Measurements from ENCODE around the gene WDR37.

WDR37 gene

DNA sequence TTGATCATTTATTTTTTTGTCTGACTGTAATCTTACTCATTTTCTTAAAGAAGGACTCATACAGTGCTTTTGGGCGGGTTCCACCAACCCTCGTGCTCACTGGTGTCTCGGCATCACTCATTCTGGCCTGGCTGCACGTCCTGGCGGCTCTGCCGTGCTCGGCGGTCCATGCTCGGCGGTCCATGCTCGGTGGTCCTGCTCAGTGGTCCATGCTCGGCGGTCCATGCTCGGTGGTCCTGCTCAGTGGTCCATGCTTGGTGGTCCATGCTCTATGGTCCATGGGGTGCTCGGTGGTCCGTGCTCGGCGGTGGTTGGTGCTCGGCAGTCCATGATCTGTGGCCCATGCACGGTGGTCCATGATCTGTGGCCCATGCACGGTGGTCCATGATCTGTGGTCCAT is 72.5 kb downstream of the WDR37 start:
- no peak for DNase-seq (ENCODE audit: low spot score)

- no peak for DNase-seq (ENCODE audit: low spot score)
These were observed 74.0 kb downstream of the WDR37 start for GRCh38 chr10:1130226-1130625.

DNA sequence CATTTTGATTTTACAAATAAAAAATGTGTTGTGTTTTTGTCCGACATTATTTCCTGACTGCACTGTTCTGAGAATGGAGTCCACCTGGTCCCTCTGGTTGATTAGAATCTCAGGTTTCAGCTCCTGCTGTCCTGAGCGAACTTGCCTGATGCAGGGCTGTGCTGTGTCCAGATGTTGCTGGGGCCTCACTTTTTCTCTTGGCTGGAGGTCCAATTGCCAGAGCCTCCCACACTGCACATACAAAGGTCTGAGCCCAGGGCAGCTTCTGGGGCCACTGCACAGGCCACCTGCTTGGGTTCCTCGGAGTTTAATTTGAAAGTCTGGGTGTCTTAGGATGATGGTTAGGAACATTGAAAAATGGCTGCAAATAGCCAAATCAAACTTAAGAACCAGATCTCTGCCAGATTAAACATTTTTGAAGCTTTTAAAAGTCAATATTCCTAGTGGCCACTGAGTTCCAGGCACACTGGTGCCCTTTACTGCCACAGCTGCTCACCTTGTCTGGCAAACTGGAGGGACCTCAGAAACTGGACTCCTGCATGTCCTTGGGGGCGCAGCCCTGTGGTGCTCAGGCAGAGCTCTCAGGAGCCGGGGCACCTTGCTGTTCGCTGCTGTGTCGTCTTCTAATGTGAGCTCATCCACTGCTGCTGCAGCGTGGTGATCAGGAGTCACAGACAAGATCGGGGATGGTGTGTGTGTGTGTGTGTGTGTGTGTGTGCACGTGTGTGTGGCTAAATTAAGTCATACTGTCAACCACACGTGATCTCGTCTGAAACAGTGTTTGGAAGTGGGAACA is 75.0 kb downstream of the WDR37 start:
- DNase-seq (ENCODE audit: low spot score): no peak

- no peak for DNase-seq (ENCODE audit: low spot score)
These were observed 76.4 kb downstream of the WDR37 start for GRCh38 chr10:1132584-1132983.

GRCh38 chr10:1133495-1134045 is 77.4 kb downstream of the WDR37 start:
- no peak for DNase-seq (ENCODE audit: low spot score)

GRCh38 chr10:1134156-1134555 is 78.0 kb downstream of the WDR37 start:
- no peak for DNase-seq (ENCODE audit: low spot score)

- no peak for DNase-seq (ENCODE audit: low spot score)
These were observed 80.1 kb downstream of the WDR37 start for GRCh38 chr10:1136268-1136667.

DNA sequence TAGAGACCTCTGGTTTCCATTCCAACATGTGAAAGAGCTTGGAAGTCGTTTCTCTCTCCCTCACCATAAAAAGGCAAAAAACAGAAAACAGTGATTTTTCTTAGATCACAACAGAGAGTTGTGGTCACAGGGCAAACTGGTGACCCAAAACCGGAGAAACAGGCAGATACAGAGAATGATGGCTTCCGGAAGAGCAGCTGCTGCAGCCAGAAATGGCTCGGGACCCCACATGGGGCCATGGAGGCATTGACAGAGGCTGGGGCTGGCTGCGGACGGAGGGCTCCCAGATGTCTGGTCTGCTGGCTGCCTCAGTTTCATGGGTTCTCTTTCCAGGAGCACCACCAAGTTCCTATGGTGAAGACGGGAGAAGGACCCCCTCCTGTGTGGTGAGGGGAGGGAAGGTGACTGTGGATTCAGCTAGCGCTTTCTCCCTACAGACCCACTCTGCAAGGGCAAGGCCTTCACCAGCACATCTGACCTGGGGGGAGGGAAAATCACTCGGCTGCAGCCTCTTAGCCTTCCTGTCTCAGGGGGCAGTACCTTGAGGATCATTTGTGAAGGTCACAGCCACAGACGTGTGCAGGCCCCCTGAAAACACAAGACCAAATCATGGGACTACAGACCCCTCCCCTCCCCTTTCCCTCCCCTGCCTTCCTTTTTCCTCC is 81.4 kb downstream of the WDR37 start:
- DNase-seq (ENCODE audit: low spot score): no peak

- no peak for DNase-seq (ENCODE audit: low spot score)
These were observed 82.3 kb downstream of the WDR37 start for GRCh38 chr10:1138529-1138928.

- no peak for DNase-seq (ENCODE audit: low spot score)
These were observed 85.1 kb downstream of the WDR37 start for GRCh38 chr10:1141261-1141660.

- no peak for DNase-seq (ENCODE audit: low spot score)
These were observed 85.5 kb downstream of the WDR37 start for GRCh38 chr10:1141701-1142100.

DNA sequence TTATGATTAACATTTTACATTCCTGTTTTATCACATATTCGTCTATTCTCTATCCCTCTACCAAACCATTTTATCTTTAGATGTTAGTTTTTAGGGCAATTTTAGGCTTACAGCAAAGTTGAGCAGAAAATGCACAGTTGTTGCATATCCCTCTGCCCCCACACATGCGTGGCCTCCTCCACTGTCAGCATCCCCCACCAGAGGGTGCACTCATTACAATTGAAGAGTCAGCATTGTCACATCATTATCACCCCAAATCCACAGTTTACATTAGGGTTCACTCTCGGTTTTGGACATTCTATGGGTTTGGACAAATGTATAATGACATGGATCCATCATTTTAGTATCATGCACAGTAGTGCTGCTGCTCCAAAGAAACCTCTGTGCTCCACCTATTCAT is 86.4 kb downstream of the WDR37 start:
- no peak for DNase-seq (ENCODE audit: low spot score)

DNA sequence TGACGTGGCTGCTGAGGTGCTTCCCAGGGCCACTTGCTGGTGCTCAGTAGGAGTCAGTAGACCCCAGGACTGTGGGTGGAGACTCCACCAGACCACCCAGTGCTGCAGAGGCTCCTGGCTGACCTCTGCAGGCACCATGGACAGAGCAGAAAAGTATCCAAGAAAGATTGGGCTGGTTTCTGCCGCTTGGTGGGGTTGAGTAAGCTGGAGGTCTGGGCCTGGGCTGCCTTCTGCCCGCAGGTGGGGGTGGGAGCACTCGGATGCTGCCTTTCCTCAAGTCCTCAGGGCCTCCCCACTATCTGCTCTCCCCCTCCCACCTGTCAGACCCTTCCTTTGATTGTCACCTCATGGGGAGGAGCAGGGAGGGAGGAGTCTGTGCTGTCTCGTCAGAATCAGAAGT is 91.6 kb downstream of the WDR37 start:
- DNase-seq (ENCODE audit: low spot score): no peak

- DNase-seq (ENCODE audit: low spot score): no peak
These were observed 92.8 kb downstream of the WDR37 start for GRCh38 chr10:1148855-1149605.

DNA sequence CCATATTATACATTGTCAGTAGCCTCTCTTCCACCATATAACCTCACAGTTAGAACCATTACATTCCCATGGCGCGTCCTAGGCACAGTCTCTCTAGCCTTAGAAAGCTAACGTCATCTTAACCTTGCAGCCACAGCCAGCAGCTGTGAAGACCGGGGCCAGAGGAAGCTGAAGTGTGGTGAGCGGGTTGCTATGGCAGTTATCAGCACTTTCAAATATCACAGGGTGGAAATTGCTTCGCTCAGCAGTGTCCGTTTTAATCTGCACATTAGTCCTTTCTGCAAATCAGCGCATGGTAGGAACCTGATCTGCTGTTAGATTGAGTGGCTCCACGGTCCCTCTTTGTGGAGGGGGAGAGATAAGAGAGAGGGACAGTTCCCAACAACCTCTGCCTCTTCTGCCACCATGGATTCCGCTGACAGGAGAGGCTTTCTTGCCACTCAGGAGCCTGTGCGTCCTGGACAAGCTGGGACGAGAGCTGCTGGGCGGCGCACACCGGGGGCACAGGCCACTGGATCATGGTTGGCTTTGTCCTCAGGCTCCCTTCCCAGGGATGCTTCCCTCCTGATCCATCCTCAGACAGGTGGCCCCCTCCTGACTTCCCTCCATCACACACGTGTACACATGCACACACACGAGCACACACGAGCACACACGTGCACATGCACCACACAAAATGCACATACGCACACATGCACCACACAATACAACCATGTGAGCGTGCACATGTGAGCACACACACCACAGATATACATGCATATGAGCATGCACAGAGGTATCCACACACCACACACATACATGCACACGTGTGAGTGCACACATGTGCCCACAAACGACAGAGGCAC is 93.8 kb downstream of the WDR37 start:
- DNase-seq (ENCODE audit: low spot score): no peak

- no peak for DNase-seq (ENCODE audit: low spot score)
These were observed 94.4 kb downstream of the WDR37 start for GRCh38 chr10:1150638-1150955.

- no peak for DNase-seq (ENCODE audit: low spot score)
These were observed 95.2 kb downstream of the WDR37 start for GRCh38 chr10:1151076-1152033.

DNA sequence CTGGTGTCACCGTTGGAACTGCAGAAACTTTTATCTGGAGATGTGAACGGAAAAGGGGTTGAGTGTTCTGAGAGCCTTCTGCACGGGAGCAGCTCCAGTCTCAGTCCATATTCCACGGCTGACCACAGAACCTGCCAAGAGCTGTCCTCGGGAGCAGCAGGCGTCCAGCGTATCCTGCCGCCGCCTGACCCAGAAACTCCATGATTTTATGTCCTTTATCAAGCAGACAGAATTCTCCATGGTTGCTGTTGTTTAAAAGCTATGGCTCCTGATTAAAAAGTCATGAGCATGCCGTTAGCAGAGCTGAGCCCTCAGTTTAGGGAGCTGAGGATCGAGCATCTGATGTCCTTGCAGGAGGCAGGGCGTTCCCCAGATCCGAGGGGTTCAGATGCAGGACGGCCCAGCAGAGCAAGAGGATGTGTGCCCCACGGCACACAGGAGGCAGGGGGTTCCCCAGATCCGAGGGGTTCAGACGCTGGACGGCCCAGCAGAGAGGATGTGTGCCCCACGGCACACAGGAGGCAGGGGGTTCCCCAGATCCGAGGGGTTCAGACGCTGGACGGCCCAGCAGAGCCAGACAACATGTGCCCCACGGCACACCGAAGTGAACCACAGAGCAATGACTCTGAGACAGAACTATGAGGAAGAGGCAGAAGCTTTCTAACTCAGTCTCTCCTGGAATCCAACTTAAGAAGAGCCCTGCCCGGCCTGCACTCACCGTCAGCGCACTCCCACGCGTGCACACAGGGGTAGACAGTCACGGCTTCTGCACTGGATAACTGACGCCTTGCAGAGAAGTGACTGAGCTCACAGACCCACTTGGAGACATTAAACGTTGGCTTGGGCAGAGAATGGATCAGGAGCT is 96.4 kb downstream of the WDR37 start:
- DNase-seq (ENCODE audit: low spot score): no peak

DNA sequence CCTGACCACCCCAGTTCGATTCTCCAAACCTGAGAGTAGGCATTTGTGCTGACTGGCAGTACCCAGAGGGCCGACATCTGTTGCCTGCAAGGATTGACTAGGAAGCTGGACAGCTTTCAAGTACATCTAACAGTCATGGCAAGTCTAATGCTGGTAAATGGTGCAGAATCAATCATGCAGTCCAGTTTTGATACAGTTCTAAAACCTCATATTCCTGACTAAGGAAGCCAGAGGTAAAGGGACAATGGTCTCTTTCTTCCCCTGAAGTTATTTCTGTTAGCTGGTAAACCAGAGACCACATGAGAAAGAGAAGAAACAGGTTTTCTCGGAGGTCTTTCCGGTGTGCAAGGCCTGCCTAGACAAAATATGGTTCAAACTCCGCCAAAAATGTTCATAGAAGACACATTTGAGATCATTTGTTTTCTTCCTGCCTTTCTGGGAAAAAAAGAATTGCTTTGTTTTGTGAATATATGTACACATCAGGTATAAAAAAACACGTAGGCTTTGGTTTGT is 97.1 kb downstream of the WDR37 start:
- no peak for DNase-seq (ENCODE audit: low spot score)

All from AG08396 (cell line).